H9 (cell line): ENCODE measurements around the gene ARID2. TPM values are rescaled to one million over a fixed set of nuclear protein-coding genes. Genes with fewer than 3 reads are reported as not detected.

Source experiments
- DNase-seq: peaks from one replicate; pipeline ENCODE4 v3.0.0-alpha.2; 2017
- H2AFZ ChIP-seq: one replicate; pipeline ENCODE4 v1.6.1; 2013; ENCODE audit warnings: mild to moderate bottlenecking, low read length, control low read depth, moderate library complexity
- H2AK5ac ChIP-seq: 2 replicates; pipeline ENCODE4 v1.6.1; 2013; ENCODE audit warnings: low read length, control low read depth, mixed read lengths; ENCODE audit not compliant: insufficient read length
- H2BK120ac ChIP-seq: one replicate; pipeline ENCODE4 v1.6.1; 2013; ENCODE audit warnings: low read depth, mild to moderate bottlenecking, low read length, control low read depth, inconsistent platforms; ENCODE audit not compliant: poor library complexity, severe bottlenecking
- H2BK12ac ChIP-seq: 2 replicates; pipeline ENCODE4 v1.6.1; 2013; ENCODE audit warnings: low read length, control low read depth, mixed read lengths, low read depth; ENCODE audit not compliant: insufficient read length
- H2BK15ac ChIP-seq: 2 replicates; pipeline ENCODE4 v1.6.1; 2013; ENCODE audit warnings: low read depth, low read length, control low read depth
- H2BK20ac ChIP-seq: one replicate; pipeline ENCODE4 v1.6.1; 2013; ENCODE audit warnings: low read depth, mild to moderate bottlenecking, low read length, control low read depth, inconsistent platforms; ENCODE audit not compliant: poor library complexity, severe bottlenecking
- H2BK5ac ChIP-seq: 2 replicates; pipeline ENCODE4 v1.6.1; 2013; ENCODE audit warnings: low read length, control low read depth, mixed read lengths; ENCODE audit not compliant: insufficient read length
- H3K14ac ChIP-seq: 2 replicates; pipeline ENCODE4 v1.6.1; 2013; ENCODE audit warnings: low read length, control low read depth; ENCODE audit not compliant: insufficient read depth
- H3K18ac ChIP-seq: 2 replicates; pipeline ENCODE4 v1.6.1; 2013; ENCODE audit warnings: low read depth, mild to moderate bottlenecking, mixed read lengths, low read length, control low read depth; ENCODE audit not compliant: insufficient read length
- H3K23ac ChIP-seq: 2 replicates; pipeline ENCODE4 v1.6.1; 2013; ENCODE audit warnings: low read length, control low read depth, mixed read lengths, low read depth; ENCODE audit not compliant: insufficient read length
- H3K23me2 ChIP-seq: 2 replicates; pipeline ENCODE4 v1.6.1; 2013; ENCODE audit warnings: low read depth, mild to moderate bottlenecking, mixed read lengths, low read length, control low read depth; ENCODE audit not compliant: insufficient read length, poor library complexity, severe bottlenecking
- H3K27ac ChIP-seq: 2 replicates; pipeline ENCODE4 v1.5.1; 2013; ENCODE audit warnings: low read length, control low read depth, mixed read lengths, low read depth; ENCODE audit not compliant: insufficient read length
- H3K27me3 ChIP-seq: 2 replicates; pipeline ENCODE4 v1.6.1; 2013; ENCODE audit warnings: low read length, control low read depth, inconsistent platforms; ENCODE audit not compliant: insufficient read depth
- H3K4ac ChIP-seq: 2 replicates; pipeline ENCODE4 v1.6.1; 2013; ENCODE audit warnings: low read depth, mild to moderate bottlenecking, control low read depth, inconsistent platforms, low read length, moderate library complexity
- H3K4me1 ChIP-seq: 2 replicates; pipeline ENCODE4 v1.6.1; 2013; ENCODE audit warnings: low read length, control low read depth, inconsistent platforms; ENCODE audit not compliant: insufficient read depth
- H3K4me2 ChIP-seq: 2 replicates; pipeline ENCODE4 v1.6.1; 2013; ENCODE audit warnings: low read length, control low read depth, mixed read lengths; ENCODE audit not compliant: insufficient read length, insufficient read depth
- H3K56ac ChIP-seq: 2 replicates; pipeline ENCODE4 v1.6.1; 2013; ENCODE audit warnings: low read depth, mild to moderate bottlenecking, mixed read lengths, low read length, control low read depth; ENCODE audit not compliant: insufficient read length
- H3K79me1 ChIP-seq: 2 replicates; pipeline ENCODE4 v1.6.1; 2013; ENCODE audit warnings: low read depth, mild to moderate bottlenecking, moderate library complexity, low read length, control low read depth, inconsistent platforms; ENCODE audit not compliant: insufficient read depth, poor library complexity, severe bottlenecking
- H3K79me2 ChIP-seq: 2 replicates; pipeline ENCODE4 v1.6.1; 2013; ENCODE audit warnings: low read length, control low read depth, inconsistent platforms; ENCODE audit not compliant: insufficient read depth
- H3K9ac ChIP-seq: 2 replicates; pipeline ENCODE4 v1.6.1; 2013; ENCODE audit warnings: low read length, control low read depth, mixed read lengths; ENCODE audit not compliant: insufficient read length; ENCODE audit errors: extremely low read depth
- H3K9me3 ChIP-seq: one replicate; pipeline ENCODE4 v1.6.1; 2013; ENCODE audit warnings: low read depth, low read length, inconsistent platforms; ENCODE audit not compliant: control insufficient read depth
- H3T11ph ChIP-seq: one replicate; pipeline ENCODE4 v1.6.1; 2013; ENCODE audit warnings: mild to moderate bottlenecking, low read length, control low read depth, inconsistent platforms
- H4K20me1 ChIP-seq: one replicate; pipeline ENCODE4 v1.6.1; 2013; ENCODE audit not compliant: control insufficient read depth, insufficient read length, insufficient read depth
- H4K5ac ChIP-seq: 2 replicates; pipeline ENCODE4 v1.6.1; 2013; ENCODE audit warnings: low read depth, mild to moderate bottlenecking, mixed read lengths, low read length, control low read depth; ENCODE audit not compliant: insufficient read length
- H4K8ac ChIP-seq: replicated peaks from 2 replicates; pipeline ENCODE4 v1.6.1; 2013; ENCODE audit warnings: low read length, control low read depth, mixed read lengths, low read depth; ENCODE audit not compliant: insufficient read length
- H4K91ac ChIP-seq: 2 replicates; pipeline ENCODE4 v1.6.1; 2013; ENCODE audit warnings: low read depth, mild to moderate bottlenecking, moderate library complexity, mixed read lengths, low read length, control low read depth; ENCODE audit not compliant: insufficient read length
- H3K27ac Mint-ChIP-seq, 3 experiments: 2 replicates in 2 of 3; 3 replicates in 1 of 3; pipeline ENCODE4 v1.8.0; 2020 to 2021; ENCODE audit warnings: mixed read lengths in 3 of 3, mild to moderate bottlenecking in 1 of 3, moderate library complexity in 1 of 3
- H3K27me3 Mint-ChIP-seq: 2 replicates; pipeline ENCODE4 v1.8.0; 2021; ENCODE audit warnings: low read depth, mild to moderate bottlenecking, moderate library complexity, mixed read lengths
- H3K36me3 Mint-ChIP-seq, 3 experiments: 2 replicates in 2 of 3; 3 replicates in 1 of 3; pipeline ENCODE4 v1.8.0; 2020 to 2021; ENCODE audit warnings: low read depth in 3 of 3, mixed read lengths in 3 of 3; ENCODE audit not compliant: insufficient read depth in 1 of 3
- H3K4me1 Mint-ChIP-seq, 2 experiments: 2 replicates each; pipeline ENCODE4 v1.8.0; 2020; ENCODE audit warnings: mixed read lengths in 2 of 2
- H3K4me3 Mint-ChIP-seq, 2 experiments: 2 replicates in 1 of 2; 3 replicates in 1 of 2; pipeline ENCODE4 v1.8.0; 2020 to 2021; ENCODE audit warnings: mild to moderate bottlenecking in 2 of 2, mixed read lengths in 2 of 2, moderate library complexity in 1 of 2
- H3K9me3 Mint-ChIP-seq, 2 experiments: 2 replicates in 1 of 2; 3 replicates in 1 of 2; pipeline ENCODE4 v1.8.0; 2020; ENCODE audit warnings: mild to moderate bottlenecking in 2 of 2, mixed read lengths in 2 of 2, moderate library complexity in 1 of 2
- CTCF ChIP-seq: fragments of 200-600 bp; sonication (generic); conservative IDR thresholded peaks from 3 replicates; pipeline ENCODE4 v1.8.0; 2021; ENCODE audit warnings: antibody characterized with exemption, mild to moderate bottlenecking
- WGBS: extraction: QIAGEN DNeasy Blood & Tissue Kit; methylation state at CpG from one replicate; pipeline ENCODE4 v1.1.7; 2013; ENCODE audit warnings: missing lambda C conversion rate, low lambda C conversion rate, mixed read lengths; ENCODE audit not compliant: insufficient read length; ENCODE audit errors: extremely low coverage; 5-methylcytosine and 5-hydroxymethylcytosine counted together
- total RNA-seq: library from RNA; stranded (reverse); gene quantifications from 2 replicates; pipeline ENCODE4 v1.2.1, GENCODE V29; 2021

The ARID2 gene
- total RNA-seq, 1 experiment from 2014 or later = 63.8 TPM

GRCh38 chr12:45801625-45802024 lies 72.1 kb downstream of the ARID2 start:
- no peaks in the 10 kb centered on the region for H3K9me3 Mint-ChIP-seq
- Histone ChIP-seq H2BK20ac (no peak overlapping the region), H3K9me3 (no peaks in the 10 kb centered on the region), H2AFZ (no peak overlapping the region), H2BK120ac (no peak overlapping the region), H2AK5ac (no peak overlapping the region), H4K8ac (no peak overlapping the region), H2BK5ac (no peak overlapping the region), H3K27me3 (no peaks in the 10 kb centered on the region), H3K4ac (no peak overlapping the region), H4K5ac (no peak overlapping the region), H4K20me1 (no peaks in the 10 kb centered on the region), H2BK12ac (no peak overlapping the region), H3K79me2 (no peaks in the 10 kb centered on the region), H3K23me2 (no peaks in the 10 kb centered on the region), H3K14ac (no peak overlapping the region), H2BK15ac (no peak overlapping the region), H3K56ac (no peak overlapping the region), H4K91ac (no peak overlapping the region), H3K79me1 (no peaks in the 10 kb centered on the region), H3K23ac (no peak overlapping the region), H3K4me2 (no peak overlapping the region), H3K4me1 (no peaks in the 10 kb centered on the region), H3K9ac (no peak overlapping the region), H3K18ac (no peak overlapping the region), H3T11ph (no peak overlapping the region), H3K27ac (no peak overlapping the region)
- H3K27me3 Mint-ChIP-seq = no peaks in the 10 kb centered on the region
- H3K4me3 Mint-ChIP-seq = no peak overlapping the region
- H3K36me3 Mint-ChIP-seq = peaks cover 9 to 14% (median 10%) of the 10 kb centered on the region in 3 experiments
- no peak for TF ChIP-seq CTCF
- no CpG with 5 or more reads among the region's 2 CpGs for WGBS
- DNase-seq = no peak
- H3K4me1 Mint-ChIP-seq = peaks cover 4 to 5% of the 10 kb centered on the region in 2 experiments; a peak in 1 of 4 replicates
- no peak overlapping the region for H3K27ac Mint-ChIP-seq
